GM12865 (cell line): ENCODE data around the gene TAF1C.

ENCODE experiments used
- DNase-seq: peaks from one replicate; pipeline ENCODE4 v3.0.0; 2010; ENCODE audit warnings: low read depth
- H3K4me3 ChIP-seq: 2 replicates; pipeline ENCODE4 v1.5.1; 2011; ENCODE audit warnings: mild to moderate bottlenecking, low read depth, low read length, control low read depth
- CTCF ChIP-seq: IDR thresholded peaks from 2 replicates; pipeline ENCODE4 v1.5.1; 2011; ENCODE audit warnings: low read length, control low read depth, low read depth, inconsistent platforms; ENCODE audit not compliant: insufficient read depth; ENCODE audit errors: missing control alignments

The TAF1C gene

GRCh38 chr16:84138824-84139627 lies 47.8 kb downstream of the TAF1C start:
- H3K4me3 ChIP-seq = no peak overlapping the region
- TF ChIP-seq CTCF = no peak
- peak; percentile 89 for DNase-seq

- no peak for TF ChIP-seq CTCF
- no peak overlapping the region for H3K4me3 ChIP-seq
- no peak for DNase-seq
Observed at GRCh38 chr16:84138500-84138823, 48.4 kb downstream of the TAF1C start.

GRCh38 chr16:84137769-84138357 lies 49.0 kb downstream of the TAF1C start:
- no peak for TF ChIP-seq CTCF
- H3K4me3 ChIP-seq = no peak overlapping the region
- DNase-seq = no peak

GRCh38 chr16:84137287-84137686 lies 49.6 kb downstream of the TAF1C start:
- H3K4me3 ChIP-seq = no peak overlapping the region
- no peak for DNase-seq
- no peak for TF ChIP-seq CTCF

- no peak overlapping the region for H3K4me3 ChIP-seq
- no peak for DNase-seq
- no peak for TF ChIP-seq CTCF
Observed at GRCh38 chr16:84136331-84137125, 50.3 kb downstream of the TAF1C start.

GRCh38 chr16:84132527-84133285 lies 54.2 kb downstream of the TAF1C start:
- H3K4me3 ChIP-seq = no peak overlapping the region
- DNase-seq = no peak
- no peak for TF ChIP-seq CTCF
